OCI-LY1 (cell line): ENCODE data around the gene TRPM3.

ENCODE experiments used
- H2AFZ ChIP-seq: fragments of 200-600 bp; sonication (generic), shearing (Covaris generic); 2 replicates; pipeline ENCODE4 v1.6.0; 2014; ENCODE audit warnings: antibody characterized with exemption, mild to moderate bottlenecking, low read length
- H3F3A ChIP-seq: fragments of 200-600 bp; sonication (generic), shearing (Covaris generic); 2 replicates; pipeline ENCODE4 v1.6.0; 2014; ENCODE audit warnings: mild to moderate bottlenecking, antibody characterized with exemption, low read length, moderate library complexity; ENCODE audit not compliant: insufficient read depth
- H3K27ac ChIP-seq: fragments of 200-600 bp; sonication (generic); 2 replicates; pipeline ENCODE4 v1.5.1; 2014; ENCODE audit warnings: low read length, mixed run types, mild to moderate bottlenecking, low read depth; ENCODE audit not compliant: poor library complexity, severe bottlenecking
- H3K27me3 ChIP-seq: fragments of 200-600 bp; sonication (generic); 2 replicates; pipeline ENCODE4 v1.6.0; 2014; ENCODE audit warnings: antibody characterized with exemption, mild to moderate bottlenecking, low read length, moderate library complexity; ENCODE audit not compliant: insufficient read depth
- H3K36me3 ChIP-seq: fragments of 200-600 bp; sonication (generic); 2 replicates; pipeline ENCODE4 v1.6.1; 2014; ENCODE audit warnings: mild to moderate bottlenecking, antibody characterized with exemption, low read length, moderate library complexity, mixed read lengths; ENCODE audit not compliant: insufficient read depth
- H3K4me1 ChIP-seq: fragments of 200-600 bp; sonication (generic); 2 replicates; pipeline ENCODE4 v1.5.1; 2014; ENCODE audit warnings: mild to moderate bottlenecking, low read length, moderate library complexity; ENCODE audit not compliant: insufficient read depth, severe bottlenecking
- H3K4me2 ChIP-seq: fragments of 200-600 bp; sonication (generic), shearing (Covaris generic); 2 replicates; pipeline ENCODE4 v1.6.1; 2014; ENCODE audit warnings: low read length
- H3K4me3 ChIP-seq: fragments of 200-600 bp; sonication (generic); 2 replicates; pipeline ENCODE4 v1.5.1; 2014; ENCODE audit warnings: low read length, low read depth, mild to moderate bottlenecking, mixed read lengths; ENCODE audit not compliant: poor library complexity, severe bottlenecking
- H3K79me2 ChIP-seq: fragments of 200-600 bp; shearing (Covaris generic); 2 replicates; pipeline ENCODE4 v1.6.1; 2016; ENCODE audit warnings: mixed run types, low read length, mixed read lengths; ENCODE audit not compliant: insufficient read depth
- H3K9ac ChIP-seq: fragments of 200-600 bp; sonication (generic), shearing (Covaris generic); 2 replicates; pipeline ENCODE4 v1.6.1; 2014; ENCODE audit warnings: mild to moderate bottlenecking, low read length, mixed read lengths
- H3K9me2 ChIP-seq: fragments of 200-600 bp; sonication (generic), shearing (Covaris generic); 2 replicates; pipeline ENCODE4 v1.6.1; 2014; ENCODE audit warnings: low read depth, mild to moderate bottlenecking, low read length, mixed read lengths
- H3K9me3 ChIP-seq: fragments of 200-600 bp; shearing (Covaris generic); 2 replicates; pipeline ENCODE4 v1.6.1; 2014; ENCODE audit warnings: low read length, mixed read lengths
- H4K20me1 ChIP-seq: fragments of 200-600 bp; sonication (generic), shearing (Covaris generic); 2 replicates; pipeline ENCODE4 v1.6.0; 2016; ENCODE audit warnings: mild to moderate bottlenecking, low read length; ENCODE audit not compliant: insufficient read depth
- CTCF ChIP-seq: fragments of 200-600 bp; sonication (generic), shearing (Covaris generic); IDR thresholded peaks from 2 replicates; pipeline ENCODE4 v1.5.1; 2017; ENCODE audit warnings: mild to moderate bottlenecking, antibody characterized with exemption, low read length, moderate library complexity, mixed read lengths
- EZH2 ChIP-seq: fragments of 200-600 bp; sonication (generic), shearing (Covaris generic); IDR thresholded peaks from 2 replicates; pipeline ENCODE4 v1.8.0; 2017; ENCODE audit warnings: borderline replicate concordance, mixed run types, mild to moderate bottlenecking, antibody characterized with exemption, low read length, moderate library complexity, mixed read lengths

The TRPM3 gene

GRCh38 chr9:71097671-71098070, 23.8 kb downstream of the TRPM3 start:
- no peak for TF ChIP-seq CTCF
- no peak for TF ChIP-seq EZH2
- H3K4me1 ChIP-seq: no peaks in the 10 kb centered on the region
- no peaks in the 10 kb centered on the region for H3F3A ChIP-seq
- no peaks in the 10 kb centered on the region for H3K79me2 ChIP-seq
- H3K36me3 ChIP-seq: no peaks in the 10 kb centered on the region
- no peak overlapping the region for H3K4me3 ChIP-seq
- H3K4me2 ChIP-seq: no peak overlapping the region
- no peak overlapping the region for H3K9ac ChIP-seq
- H3K9me2 ChIP-seq: no peaks in the 10 kb centered on the region
- H4K20me1 ChIP-seq: no peaks in the 10 kb centered on the region
- no peak overlapping the region for H2AFZ ChIP-seq
- H3K27me3 ChIP-seq: no peaks in the 10 kb centered on the region
- no peaks in the 10 kb centered on the region for H3K9me3 ChIP-seq
- no peak overlapping the region for H3K27ac ChIP-seq

GRCh38 chr9:71096421-71097108, 24.9 kb downstream of the TRPM3 start:
- Histone ChIP-seq H3K9me3 (no peaks in the 10 kb centered on the region), H3K4me3 (no peak overlapping the region), H3K27me3 (no peaks in the 10 kb centered on the region), H3K9me2 (no peaks in the 10 kb centered on the region), H3K4me2 (no peak overlapping the region), H3K79me2 (no peaks in the 10 kb centered on the region), H3K9ac (no peak overlapping the region), H3K36me3 (no peaks in the 10 kb centered on the region), H3F3A (no peaks in the 10 kb centered on the region), H3K27ac (no peak overlapping the region), H3K4me1 (no peaks in the 10 kb centered on the region), H4K20me1 (no peaks in the 10 kb centered on the region), H2AFZ (no peak overlapping the region)
- no peak for TF ChIP-seq CTCF
- TF ChIP-seq EZH2: no peak

GRCh38 chr9:71094708-71095251, 26.6 kb downstream of the TRPM3 start:
- Histone ChIP-seq H3F3A (no peaks in the 10 kb centered on the region), H3K9me2 (no peaks in the 10 kb centered on the region), H3K4me2 (no peak overlapping the region), H3K4me1 (no peaks in the 10 kb centered on the region), H3K9me3 (no peaks in the 10 kb centered on the region), H3K79me2 (no peaks in the 10 kb centered on the region), H3K4me3 (no peak overlapping the region), H3K36me3 (no peaks in the 10 kb centered on the region), H3K27me3 (no peaks in the 10 kb centered on the region), H4K20me1 (no peaks in the 10 kb centered on the region), H3K9ac (no peak overlapping the region), H2AFZ (no peak overlapping the region), H3K27ac (no peak overlapping the region)
- TF ChIP-seq EZH2 (no peak), CTCF (no peak)
